GM19328 (cell line): ENCODE measurements around the gene PEX5.
"Not testable (repeated sequence)": the region's sequence is repeated elsewhere in the genome, so short reads cannot be mapped to it uniquely, and the experiment has no call there.

ENCODE experiments used
- ATAC-seq: cut with Tn5 transposase; IDR thresholded peaks from one replicate; pipeline ENCODE4 v1.9.1; 2021; ENCODE audit warnings: mild to moderate bottlenecking, moderate library complexity; ENCODE audit not compliant: unreplicated experiment

The PEX5 gene

DNA sequence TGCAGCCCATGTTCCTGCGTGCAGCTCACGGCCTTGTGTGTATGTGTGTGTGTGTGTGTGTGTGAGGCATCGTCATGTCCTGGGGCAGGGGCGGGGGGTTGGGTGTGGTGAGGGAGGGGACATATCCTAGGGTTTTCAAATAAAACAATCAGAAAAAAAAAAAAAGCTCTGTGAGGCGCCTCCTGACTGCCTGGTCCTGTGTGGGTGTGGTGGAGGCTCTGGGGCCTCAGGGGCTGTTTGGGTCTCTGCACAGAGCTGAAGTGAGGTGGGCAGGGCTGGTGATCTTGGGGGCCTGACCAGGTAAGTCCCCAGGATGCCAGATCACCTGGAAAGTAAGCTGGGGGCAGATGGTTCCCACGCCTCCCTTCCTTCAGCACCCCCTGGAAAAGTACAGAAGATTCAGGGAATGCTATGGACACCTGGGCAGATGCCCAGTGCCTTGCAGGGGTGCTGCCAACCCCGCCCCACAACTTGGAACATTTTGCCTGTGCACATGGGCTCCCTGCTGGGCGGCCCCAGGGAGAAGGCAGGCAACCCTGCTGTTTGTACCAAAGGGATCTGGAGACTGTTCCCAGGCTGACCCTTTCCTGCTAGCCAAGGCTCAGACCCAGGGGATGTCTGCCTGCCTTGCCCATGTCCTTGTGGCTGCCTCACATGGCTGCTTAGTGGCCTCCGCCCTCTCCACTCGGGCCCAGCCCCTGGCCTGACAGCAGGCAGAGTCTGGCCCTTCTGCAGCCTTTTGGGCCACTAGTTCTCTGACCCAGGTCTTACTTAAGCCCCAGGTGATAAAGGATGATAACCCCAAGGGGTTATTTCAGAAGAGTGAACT is 30.5 kb upstream of the PEX5 start:
- ATAC-seq: no peak

DNA sequence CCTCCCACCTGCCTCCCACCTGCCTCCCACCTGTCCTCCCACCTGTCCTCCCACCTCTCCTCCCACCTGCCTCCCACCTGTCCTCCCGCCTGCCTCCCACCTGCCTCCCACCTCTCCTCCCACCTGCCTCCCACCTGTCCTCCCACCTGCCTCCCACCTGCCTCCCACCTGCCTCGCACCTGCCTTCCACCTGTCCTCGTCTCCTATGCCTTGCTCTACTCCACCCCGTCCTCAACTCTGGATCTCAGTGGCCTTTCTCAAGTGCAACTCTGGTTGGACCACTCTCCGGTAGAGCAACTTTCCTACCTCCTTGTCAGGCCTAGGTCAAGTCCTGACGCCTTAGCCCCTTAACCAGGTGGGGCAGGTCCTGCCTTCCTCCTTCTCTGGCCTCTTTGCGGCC is 29.3 kb upstream of the PEX5 start:
- no peak for ATAC-seq

DNA sequence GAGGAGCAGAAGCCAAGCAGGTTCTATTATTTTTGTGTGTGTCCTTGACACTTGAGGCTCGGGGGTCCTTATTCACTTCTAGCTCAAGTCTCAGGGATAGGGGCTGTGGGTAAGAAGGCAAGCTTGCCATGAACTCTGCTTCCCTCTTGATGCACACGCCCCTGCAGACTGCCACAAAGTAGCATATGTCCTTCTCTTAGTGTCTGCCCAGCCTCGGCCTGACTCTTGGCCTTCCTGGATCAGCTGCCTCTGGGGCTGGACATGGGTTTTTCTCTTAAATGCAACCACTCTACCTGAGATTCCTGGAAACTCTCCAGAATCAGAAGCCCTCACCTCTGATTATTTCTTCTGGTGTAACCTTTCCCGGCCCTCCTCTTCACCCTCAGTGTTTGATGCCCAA is 28.2 kb upstream of the PEX5 start:
- no peak for ATAC-seq

DNA sequence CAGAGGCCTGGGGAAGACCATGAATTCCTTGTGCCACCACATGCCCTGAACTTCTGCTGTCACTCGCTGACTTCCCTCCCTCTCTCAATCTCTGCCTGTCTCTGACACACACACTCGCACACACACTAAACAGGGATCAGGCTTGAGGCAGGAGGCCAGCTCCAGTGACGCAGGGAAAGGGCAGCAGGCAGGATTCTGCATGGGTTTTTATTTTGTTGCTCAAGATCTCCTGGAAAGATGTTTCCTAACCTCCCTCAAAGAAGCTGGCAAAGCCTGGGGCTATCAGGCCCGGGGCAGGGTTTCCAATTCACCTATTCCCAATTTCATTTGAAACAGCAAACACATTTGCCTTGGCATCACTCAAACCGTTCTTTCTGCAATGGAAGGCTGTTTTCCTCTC is 27.7 kb upstream of the PEX5 start:
- ATAC-seq: no peak

DNA sequence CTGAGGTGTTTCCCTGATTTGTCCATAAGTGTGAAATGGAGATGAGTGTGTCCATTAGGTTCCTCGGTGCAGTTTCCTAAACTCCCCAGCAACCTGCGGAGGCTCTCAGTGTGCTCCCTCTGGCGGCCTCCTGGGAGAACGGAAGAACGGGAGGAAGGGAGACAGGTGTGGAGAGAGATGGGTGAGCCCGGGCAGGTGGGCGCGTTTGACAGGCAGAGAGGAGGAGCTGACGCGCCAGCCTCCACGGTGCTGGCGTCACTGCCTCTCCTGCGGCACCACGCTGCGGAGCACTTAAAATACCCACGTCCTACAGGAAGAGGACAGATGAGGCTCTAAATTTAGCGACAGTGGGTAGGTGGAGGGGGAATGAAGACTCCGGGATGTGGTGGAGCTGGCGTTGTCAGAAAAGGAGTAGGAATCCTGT is 26.8 kb upstream of the PEX5 start:
- ATAC-seq: no peak

DNA sequence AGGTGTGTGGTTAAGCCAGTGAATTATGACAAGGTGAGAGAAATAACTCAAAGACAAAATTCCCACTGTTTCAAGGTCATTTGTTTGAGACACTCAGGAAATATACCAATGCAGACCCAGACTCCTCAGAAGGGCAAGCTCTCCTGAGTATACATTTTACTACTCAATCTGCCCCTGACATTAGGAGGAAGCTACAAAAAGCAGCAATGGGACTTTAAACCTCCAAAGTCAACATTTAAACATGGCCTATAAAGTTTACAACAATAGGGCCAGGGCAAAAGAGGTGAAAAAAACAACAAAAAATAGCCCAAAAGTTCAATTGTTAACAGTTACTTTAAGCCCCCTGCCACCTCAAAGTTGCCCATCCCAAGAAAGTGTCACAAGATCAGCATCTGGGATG is 19.5 kb upstream of the PEX5 start:
- ATAC-seq: no peak

DNA sequence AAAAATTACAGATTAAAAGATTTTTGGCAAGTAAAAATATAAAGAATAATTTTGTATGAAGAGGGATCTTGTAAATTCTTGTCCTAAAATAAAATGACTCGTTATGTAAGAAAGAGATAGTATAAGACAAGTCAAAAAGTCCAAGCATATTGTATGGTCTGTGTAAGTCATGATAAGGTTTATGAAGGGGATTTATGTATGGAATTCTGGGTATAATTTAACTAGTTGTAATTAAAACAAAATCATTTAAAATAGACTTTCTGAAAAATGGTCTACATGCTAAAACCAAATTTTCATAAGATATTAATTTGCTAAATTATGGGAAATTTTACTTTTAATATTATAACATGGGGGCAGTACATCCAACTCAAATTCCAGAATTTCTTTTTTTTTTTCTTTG is 17.6 kb upstream of the PEX5 start:
- no peak for ATAC-seq

GRCh38 chr12:7175493-7175892 is 14.0 kb upstream of the PEX5 start:
- ATAC-seq: no peak

GRCh38 chr12:7176595-7176994 is 12.9 kb upstream of the PEX5 start:
- ATAC-seq: no peak

- no peak for ATAC-seq
Observed at GRCh38 chr12:7178481-7178880, 11.0 kb upstream of the PEX5 start.

- ATAC-seq: no peak
Observed at GRCh38 chr12:7180685-7181084, 8.8 kb upstream of the PEX5 start.

- ATAC-seq: not testable (repeated sequence)
Observed at GRCh38 chr12:7186058-7186457, 3.4 kb upstream of the PEX5 start.

DNA sequence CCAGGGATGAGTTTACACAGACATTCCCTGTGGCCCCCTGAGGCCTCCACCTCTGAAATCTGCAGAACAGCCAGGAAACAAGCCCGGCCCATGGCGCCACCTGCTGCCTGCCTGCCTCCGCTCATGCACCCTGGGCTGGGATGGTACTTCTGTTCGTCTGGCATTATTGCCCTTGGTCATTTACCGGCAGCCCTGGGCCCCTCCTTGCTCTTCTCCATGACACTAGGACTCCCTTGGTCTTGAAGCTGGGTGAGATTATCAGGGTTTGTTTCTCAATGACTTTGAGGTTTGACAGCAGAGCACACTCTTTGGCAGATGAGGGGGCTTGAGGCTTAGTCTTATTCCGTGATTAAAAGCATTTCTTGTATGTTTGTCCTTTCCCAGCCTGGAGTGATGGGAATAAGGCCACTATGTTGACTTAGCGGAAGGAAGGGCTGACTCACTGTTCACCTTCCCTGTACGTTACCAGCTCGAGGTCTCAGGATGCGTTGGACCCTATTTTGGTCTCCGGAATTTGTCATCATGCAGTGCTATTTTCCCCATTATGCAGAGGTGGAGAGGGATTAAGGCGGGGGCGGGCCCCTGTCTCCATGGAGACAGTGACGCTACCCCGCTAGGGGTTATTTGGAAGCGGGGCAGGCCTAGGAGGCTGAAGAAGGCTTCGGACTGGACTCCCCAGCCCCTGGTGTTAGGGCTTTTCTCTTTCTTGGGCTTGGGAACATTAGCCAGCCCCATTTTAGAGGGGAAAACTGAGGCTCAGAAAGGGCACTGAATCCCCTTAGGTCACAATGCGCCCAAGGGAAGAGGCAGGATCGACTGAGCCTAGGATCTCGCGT is 706 bp upstream of the PEX5 start:
- peak; percentile 24 for ATAC-seq

GRCh38 chr12:7190268-7191055 is 976 bp downstream of the PEX5 start:
- no peak for ATAC-seq

- no peak for ATAC-seq
Observed at GRCh38 chr12:7193674-7194073, 4.2 kb downstream of the PEX5 start.

GRCh38 chr12:7197841-7198240 is 8.4 kb downstream of the PEX5 start:
- no peak for ATAC-seq

DNA sequence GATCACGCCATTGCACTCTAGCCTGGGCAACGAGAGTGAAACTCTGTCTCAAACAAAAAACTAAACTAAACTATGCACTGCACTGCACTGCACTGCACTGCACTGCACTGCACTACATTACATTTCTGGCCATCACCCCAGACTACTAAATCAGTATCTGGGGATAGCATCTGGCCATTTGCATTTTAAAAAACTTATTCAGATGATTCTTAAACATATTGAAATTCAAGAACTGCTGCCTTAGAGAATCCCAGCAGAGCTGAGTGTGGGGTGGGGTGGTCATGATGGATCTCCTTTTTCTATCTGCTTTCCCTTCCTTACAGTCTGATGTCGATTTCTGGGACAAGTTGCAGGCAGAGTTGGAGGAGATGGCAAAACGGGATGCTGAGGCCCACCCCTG is 13.6 kb downstream of the PEX5 start:
- ATAC-seq: no peak

- no peak for ATAC-seq
Observed at GRCh38 chr12:7205091-7205490, 15.6 kb downstream of the PEX5 start.

DNA sequence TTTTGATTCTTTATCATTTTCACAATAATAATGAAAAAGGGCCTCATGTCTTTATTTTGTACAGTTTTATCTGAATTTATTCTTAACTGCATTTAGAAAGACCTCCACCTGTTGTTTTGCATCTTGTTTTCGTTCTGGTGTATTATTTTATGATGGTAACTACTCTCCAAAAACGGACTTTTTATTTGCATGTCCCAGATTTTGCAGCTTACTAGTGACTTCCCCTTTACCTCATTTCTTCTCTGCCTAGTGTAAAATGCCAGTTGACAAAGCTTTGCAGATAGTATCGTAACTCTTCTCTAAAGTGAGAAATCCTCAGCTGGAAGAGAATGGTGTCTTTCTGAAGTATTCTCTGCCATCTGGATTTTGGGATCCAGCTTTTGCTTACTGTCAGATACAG is 17.2 kb downstream of the PEX5 start:
- ATAC-seq: no peak

GRCh38 chr12:7207866-7208625 is 18.6 kb downstream of the PEX5 start:
- no peak for ATAC-seq

GRCh38 chr12:7209958-7210357 is 20.5 kb downstream of the PEX5 start:
- ATAC-seq: no peak
